NCI-H1417 (cell line): ENCODE results near the gene ANK2.
"Not testable (repeated sequence)": the region's sequence is repeated elsewhere in the genome, so short reads cannot be mapped to it uniquely, and the experiment has no call there.

Source experiments
- DNase-seq, 3 experiments: peaks; one replicate each; lab custom pipeline; 2025; lab: John Stamatoyannopoulos, UW

Gene ANK2

DNA sequence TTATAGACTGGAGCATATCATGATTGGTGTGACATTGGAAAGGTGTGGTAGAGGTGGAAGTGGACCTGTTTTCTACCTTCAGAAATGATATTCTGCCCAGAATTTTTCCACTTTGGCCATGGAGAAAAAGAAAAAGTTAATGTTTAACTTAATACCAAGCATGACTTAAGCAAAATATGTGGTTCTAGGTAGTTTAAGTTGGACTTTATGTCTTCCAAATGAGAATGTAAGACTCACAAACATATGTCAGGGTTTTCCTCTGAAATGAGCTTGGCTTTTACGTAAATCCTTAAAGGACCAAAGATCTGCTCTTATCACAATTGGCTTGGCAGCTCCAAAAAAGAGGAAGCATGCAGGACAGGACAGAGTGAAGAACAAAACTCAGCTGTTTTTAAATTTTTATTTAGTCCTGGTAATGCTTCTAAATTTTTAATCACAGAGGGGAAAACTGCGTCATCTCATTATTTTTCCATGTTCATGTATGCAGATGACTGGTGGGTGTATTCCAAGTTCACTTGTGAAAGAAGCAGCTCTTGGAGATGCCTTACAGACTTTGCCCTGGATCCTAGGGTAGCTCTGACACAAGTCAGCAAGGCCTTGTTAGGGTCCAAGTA, 98.2 kb downstream of the ANK2 start:
- no peak for DNase-seq

DNA sequence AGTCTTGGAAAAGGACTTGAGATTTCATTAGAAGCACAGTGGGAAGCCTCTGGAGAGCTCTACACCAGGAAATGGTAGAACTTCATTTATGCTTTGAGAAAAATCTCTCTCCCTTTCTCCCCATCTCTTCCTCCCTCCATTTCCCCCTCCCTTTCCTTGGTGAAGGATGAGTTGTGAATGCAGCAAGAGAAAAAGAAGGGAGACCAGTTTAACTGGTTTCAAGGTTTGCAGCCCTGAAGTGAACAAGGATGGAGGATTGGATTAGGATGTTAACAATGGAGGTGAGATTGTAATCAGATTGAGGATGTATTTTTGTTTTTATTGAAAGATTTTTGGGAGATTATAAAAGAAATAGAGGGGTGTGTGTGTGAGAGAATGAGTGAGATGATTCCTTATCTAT, 99.5 kb downstream of the ANK2 start:
- peak in 1 of 3 experiments; percentile 4 for DNase-seq

- DNase-seq, result peak in 2 of 3 experiments; percentile 35 to 75
Observed at GRCh38 chr4:113153529-113154101, 104.2 kb downstream of the ANK2 start.

DNA sequence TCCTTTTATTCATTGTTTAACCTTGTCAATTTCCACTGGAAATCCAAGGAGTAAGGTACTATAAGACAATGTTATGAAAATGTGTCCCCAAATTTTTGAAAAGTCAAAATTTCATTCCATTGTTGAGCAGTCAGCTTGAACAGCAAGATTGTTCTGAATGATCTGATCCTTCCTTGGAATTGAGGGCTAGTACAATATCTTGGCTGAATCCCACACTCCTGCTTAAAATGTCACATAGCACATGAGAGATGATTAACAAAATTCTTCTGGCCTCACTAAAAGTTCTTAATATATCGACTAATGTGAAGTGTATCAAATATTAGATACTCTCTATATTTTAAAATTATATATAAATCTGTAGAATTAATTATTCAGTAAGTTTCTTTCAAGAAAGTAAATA, 104.8 kb downstream of the ANK2 start:
- DNase-seq, result no peak

GRCh38 chr4:113157086-113157857, 107.8 kb downstream of the ANK2 start:
- DNase-seq, result peak in 2 of 3 experiments; percentile 3 to 42

DNA sequence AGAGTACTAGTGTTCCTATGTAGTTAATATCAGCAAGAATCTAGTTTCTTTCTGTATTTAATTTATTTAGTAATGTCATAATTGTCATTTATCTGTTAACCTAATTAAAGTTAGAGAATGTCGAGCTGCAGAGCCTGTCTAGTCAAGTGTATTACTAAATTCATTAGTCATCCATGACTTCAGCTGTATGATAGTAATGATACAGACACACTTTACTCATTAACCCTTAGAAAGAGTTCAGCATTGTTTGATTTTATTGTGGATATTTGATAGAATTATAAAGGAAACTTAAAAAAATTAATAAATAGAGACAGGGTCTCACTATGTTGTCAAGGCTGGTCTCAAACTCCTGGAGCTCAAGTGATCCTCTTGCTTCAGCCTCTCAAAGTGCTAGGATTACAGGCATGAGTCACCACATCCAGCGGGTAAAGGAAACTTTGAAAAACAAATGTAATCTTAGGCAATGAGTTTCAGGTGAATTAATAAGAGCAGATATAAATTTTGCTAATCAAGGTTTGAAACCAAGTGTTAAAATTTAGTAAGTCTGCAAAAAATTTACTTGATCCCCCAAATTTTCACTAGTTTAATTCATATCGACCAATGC, 110.6 kb downstream of the ANK2 start:
- no peak for DNase-seq

- no peak for DNase-seq
Observed at GRCh38 chr4:113160548-113160947, 111.1 kb downstream of the ANK2 start.

DNA sequence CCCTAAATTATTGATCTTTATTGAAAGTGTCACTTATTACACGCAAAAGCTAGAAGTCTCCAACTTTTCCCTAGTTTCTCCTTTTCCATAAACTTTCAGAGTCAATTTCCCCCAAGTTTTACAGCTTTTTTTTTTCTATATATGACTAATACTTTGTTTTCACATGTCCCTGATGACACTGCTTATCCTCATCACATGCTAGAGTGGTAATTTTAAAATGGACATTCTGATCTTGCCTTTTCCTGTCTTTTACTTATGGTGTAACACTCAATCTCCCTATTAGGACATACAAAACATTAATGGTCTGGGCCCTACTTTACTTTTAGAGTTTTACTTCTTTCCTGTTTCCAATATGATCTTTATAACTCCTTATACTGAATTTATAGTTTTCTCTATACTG, 112.6 kb downstream of the ANK2 start:
- no peak for DNase-seq

GRCh38 chr4:113169368-113169767, 119.9 kb downstream of the ANK2 start:
- DNase-seq, result no peak

DNA sequence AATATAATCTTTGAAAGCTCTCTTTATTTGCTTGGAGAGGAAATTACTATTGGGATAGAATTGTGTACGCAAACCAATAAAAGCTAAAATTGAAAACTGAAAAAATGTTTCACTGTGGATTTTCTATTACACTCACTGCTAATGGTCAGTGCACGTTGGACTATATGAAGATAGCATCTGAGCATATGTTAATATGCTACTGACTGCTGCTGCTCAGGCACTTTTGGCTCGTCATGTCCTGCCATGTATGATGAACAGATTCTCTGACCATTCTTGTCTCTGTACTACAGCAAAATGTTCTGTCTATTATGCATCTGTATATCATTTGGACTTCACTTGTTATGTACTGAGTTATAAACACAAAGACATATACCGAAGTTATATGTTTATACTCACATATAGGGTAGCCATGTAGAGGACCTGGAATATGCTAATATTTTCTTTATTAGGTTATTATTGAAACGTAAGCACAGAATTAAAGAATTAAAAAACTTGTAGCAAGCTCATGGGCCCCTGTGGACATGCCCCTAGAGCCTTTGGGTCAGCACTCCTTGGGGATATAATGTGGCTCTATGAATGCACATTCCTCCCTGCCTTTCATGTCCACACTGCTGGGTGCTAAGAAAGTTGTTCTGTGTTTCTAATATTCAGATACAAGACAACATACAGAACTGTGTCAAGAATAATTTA, 120.8 kb downstream of the ANK2 start:
- no peak for DNase-seq

GRCh38 chr4:113170805-113171468, 121.5 kb downstream of the ANK2 start:
- no peak for DNase-seq

- no peak for DNase-seq
Observed at GRCh38 chr4:113173126-113173792, 123.8 kb downstream of the ANK2 start.

- no peak for DNase-seq
Observed at GRCh38 chr4:113173793-113174264, 124.4 kb downstream of the ANK2 start.

DNA sequence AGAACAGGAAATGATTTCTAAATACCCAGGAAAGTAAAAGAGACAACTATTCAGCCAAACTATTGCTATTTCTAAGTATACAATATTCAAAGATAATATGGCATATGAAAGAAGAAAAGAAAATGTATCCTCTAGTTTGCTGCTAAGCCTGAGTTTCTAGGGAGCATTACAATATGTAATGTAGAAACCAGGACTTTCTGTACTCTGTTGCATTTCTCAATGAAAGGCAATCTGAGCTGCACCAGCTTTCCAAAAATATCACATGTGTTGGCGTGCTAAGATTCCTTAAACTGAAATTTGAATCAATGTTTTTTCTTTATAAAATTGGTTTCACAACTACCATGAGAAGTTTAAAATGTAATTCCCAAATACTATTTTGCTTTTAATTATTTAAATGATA, 129.6 kb downstream of the ANK2 start:
- DNase-seq, result no peak

- no peak for DNase-seq
Observed at GRCh38 chr4:113179996-113180395, 130.5 kb downstream of the ANK2 start.

GRCh38 chr4:113181289-113182007, 132.0 kb downstream of the ANK2 start:
- DNase-seq, result no peak

- DNase-seq, result no peak
Observed at GRCh38 chr4:113183032-113183605, 133.7 kb downstream of the ANK2 start.

DNA sequence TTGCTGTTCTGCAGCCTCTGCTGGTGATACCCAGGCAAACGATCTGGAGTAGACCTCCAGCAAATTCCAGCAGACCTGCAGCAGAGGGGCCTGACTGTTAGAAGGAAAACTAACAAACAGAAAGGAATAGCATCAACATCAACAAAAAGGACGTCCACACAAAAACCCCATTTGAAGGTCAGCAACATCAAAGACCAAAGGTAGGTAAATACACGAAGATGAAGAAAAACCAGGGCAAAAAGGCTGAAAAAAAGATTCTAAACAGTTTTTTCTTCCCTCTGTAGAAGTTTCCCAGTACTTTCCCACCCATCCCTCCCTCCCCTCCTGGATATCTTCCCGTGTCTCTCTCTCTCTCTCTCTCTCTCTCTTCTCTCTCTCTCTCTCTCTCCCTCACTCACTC, 136.8 kb downstream of the ANK2 start:
- DNase-seq, result not testable (repeated sequence)

DNA sequence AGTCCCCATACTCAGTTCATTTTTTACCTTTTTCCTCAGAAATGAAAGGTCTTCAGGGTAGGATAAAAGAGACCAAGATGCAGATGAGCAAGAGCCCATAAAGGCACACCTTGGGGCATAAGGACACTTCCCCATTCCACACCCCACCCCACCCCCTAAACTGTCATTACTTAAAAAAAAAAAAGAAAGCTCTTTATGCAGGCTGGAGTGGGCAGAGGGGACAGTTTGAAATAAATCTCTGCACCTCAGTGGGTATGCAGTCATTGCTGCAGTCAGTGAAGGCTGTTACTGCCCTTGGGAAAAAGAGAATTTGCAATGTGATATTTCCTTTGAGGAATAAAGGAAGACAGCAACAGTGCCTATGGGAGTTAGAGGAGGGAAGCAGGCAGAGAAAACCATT, 137.5 kb downstream of the ANK2 start:
- no peak for DNase-seq

GRCh38 chr4:113187358-113187757, 137.9 kb downstream of the ANK2 start:
- no peak for DNase-seq
